Measurements from ENCODE around the gene TNIK.

The TNIK gene

DNA sequence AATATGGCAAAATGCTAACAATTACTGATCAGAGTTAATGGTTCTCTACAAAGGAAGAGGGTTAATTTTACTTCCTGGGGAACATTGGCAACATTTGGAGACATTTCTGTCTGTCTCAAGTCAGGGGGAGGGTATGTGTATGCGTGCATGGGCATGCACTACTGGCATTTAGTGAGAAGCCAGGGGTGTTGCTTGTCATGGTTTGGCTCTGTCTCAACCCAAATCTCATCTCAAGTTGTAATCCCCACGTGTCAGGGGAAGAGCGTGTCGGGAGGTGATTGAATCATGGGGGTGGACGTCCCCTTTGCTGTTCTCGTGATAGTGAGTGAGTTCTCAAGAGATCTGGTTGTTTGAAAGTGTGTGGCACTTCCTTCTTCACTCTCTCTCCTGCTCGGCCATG, 28.3 kb upstream of the TNIK start:
- no peak for TF ChIP-seq SIN3A (IDR thresholded peaks at IDR 0.05; ENCODE audit: borderline replicate concordance, insufficient read depth, low read length)
- TF ChIP-seq TAF1 (IDR thresholded peaks at IDR 0.05; ENCODE audit: borderline replicate concordance, insufficient read depth, low read length) = no peak
- TF ChIP-seq, protein P1, sequence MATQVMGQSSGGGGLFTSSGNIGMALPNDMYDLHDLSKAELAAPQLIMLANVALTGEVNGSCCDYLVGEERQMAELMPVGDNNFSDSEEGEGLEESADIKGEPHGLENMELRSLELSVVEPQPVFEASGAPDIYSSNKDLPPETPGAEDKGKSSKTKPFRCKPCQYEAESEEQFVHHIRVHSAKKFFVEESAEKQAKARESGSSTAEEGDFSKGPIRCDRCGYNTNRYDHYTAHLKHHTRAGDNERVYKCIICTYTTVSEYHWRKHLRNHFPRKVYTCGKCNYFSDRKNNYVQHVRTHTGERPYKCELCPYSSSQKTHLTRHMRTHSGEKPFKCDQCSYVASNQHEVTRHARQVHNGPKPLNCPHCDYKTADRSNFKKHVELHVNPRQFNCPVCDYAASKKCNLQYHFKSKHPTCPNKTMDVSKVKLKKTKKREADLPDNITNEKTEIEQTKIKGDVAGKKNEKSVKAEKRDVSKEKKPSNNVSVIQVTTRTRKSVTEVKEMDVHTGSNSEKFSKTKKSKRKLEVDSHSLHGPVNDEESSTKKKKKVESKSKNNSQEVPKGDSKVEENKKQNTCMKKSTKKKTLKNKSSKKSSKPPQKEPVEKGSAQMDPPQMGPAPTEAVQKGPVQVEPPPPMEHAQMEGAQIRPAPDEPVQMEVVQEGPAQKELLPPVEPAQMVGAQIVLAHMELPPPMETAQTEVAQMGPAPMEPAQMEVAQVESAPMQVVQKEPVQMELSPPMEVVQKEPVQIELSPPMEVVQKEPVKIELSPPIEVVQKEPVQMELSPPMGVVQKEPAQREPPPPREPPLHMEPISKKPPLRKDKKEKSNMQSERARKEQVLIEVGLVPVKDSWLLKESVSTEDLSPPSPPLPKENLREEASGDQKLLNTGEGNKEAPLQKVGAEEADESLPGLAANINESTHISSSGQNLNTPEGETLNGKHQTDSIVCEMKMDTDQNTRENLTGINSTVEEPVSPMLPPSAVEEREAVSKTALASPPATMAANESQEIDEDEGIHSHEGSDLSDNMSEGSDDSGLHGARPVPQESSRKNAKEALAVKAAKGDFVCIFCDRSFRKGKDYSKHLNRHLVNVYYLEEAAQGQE (IDR thresholded peaks at IDR 0.05; ENCODE audit: insufficient read depth in 1 of 2, low read depth in 2 of 2, low read length in 2 of 2) = no peak
- no peak for TF ChIP-seq POLR2AphosphoS5 (IDR thresholded peaks at IDR 0.05; ENCODE audit: low read depth, low read length)

DNA sequence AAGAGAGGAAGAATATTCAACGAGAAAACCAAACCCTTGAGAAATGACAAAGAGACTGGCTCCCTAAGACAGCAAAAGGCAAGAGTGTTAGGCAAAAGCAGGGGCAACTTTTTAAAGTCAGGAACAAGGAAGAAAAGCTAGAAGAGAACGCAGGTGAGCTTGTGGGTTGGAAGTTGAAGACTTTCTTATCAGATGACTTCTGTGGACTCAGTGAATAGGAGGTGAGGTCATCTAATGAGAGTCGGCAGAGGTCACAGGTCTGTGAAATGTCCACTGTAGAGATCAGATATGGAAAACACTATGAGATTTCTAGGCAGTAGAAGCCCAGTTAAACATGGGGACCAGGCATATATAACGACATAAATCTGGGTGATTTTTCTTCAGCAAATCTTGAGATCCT, 27.2 kb upstream of the TNIK start:
- TF ChIP-seq POLR2AphosphoS5 (IDR thresholded peaks at IDR 0.05; ENCODE audit: low read depth, low read length) = no peak

DNA sequence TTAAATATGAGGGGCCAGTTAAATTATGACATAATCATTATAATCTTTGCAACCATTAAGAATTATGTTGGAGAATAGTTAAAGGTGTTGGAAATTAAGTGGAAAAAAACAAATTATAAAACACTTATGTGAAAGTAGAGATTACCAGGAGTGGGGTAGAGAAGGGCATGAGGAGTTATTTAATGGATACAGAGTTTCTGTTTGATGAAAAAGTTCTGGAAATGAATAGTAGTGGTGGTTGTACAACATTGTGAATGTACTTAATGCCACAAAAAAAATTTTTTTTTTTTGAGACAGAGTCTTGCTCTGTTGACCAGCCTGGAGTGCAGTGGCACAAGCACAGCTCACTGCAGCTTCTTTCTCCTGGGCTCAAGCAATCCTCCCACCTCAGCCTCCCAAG, 25.1 kb upstream of the TNIK start:
- TF ChIP-seq, protein P1 (IDR thresholded peaks at IDR 0.05; ENCODE audit: insufficient read depth in 1 of 2, low read depth in 2 of 2, low read length in 2 of 2) = no peak
- no peak for TF ChIP-seq SIN3A (IDR thresholded peaks at IDR 0.05; ENCODE audit: borderline replicate concordance, insufficient read depth, low read length)
- TF ChIP-seq FOXP2 (optimal IDR thresholded peaks at IDR 0.05; ENCODE audit: borderline replicate concordance, extremely low read depth, extremely low read length, insufficient read depth) = no peak
- TF ChIP-seq TAF1 (IDR thresholded peaks at IDR 0.05; ENCODE audit: borderline replicate concordance, insufficient read depth, low read length) = no peak
- TF ChIP-seq POLR2AphosphoS5 (IDR thresholded peaks at IDR 0.05; ENCODE audit: low read depth, low read length) = no peak

DNA sequence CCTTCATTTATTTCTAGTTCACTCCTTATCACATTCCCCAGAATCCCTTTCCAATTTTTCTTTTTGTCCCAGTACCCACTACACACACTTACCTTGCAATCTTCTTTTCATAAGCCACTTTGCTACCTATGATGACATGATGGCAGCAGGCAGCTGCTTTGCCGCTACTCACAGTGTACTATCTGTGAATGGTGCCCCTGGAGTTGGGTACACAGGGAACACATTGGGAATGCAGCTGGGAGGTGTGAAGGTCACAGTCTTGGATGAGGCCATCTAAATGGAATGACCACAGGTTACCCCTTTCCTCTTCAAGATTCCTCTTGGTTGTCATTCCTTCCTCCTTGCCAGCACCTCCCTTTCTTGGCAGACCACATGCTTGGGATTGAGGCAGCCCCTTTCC, 20.8 kb upstream of the TNIK start:
- TF ChIP-seq FOXP2 (optimal IDR thresholded peaks at IDR 0.05; ENCODE audit: borderline replicate concordance, extremely low read depth, extremely low read length, insufficient read depth) (no peak), SIN3A (IDR thresholded peaks at IDR 0.05; ENCODE audit: borderline replicate concordance, insufficient read depth, low read length) (no peak), POLR2AphosphoS5 (IDR thresholded peaks at IDR 0.05; ENCODE audit: low read depth, low read length) (no peak), TAF1 (IDR thresholded peaks at IDR 0.05; ENCODE audit: borderline replicate concordance, insufficient read depth, low read length) (no peak)
- TF ChIP-seq, protein P1 (IDR thresholded peaks at IDR 0.05; ENCODE audit: insufficient read depth in 1 of 2, low read depth in 2 of 2, low read length in 2 of 2) = no peak

DNA sequence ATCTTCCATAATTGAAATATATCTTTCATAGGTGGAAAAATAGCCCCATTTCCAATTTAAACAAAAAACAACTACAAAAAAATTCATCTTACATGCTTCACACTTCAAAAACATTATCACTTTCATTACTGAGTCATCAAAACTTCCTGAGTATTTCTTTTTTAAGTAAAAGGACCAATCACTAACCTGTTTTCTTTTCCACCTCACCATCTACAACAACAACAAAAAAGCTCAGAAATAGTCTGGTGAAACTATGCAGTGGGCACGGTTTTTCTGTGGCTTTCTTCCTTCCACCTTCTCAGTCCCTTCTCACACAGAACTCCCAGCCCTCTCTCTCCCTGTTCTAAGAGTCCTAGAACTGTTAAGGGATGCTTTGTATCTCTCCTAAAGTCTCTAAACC, 20.3 kb upstream of the TNIK start:
- TF ChIP-seq POLR2AphosphoS5 (IDR thresholded peaks at IDR 0.05; ENCODE audit: low read depth, low read length) (no peak), TAF1 (IDR thresholded peaks at IDR 0.05; ENCODE audit: borderline replicate concordance, insufficient read depth, low read length) (no peak), SIN3A (IDR thresholded peaks at IDR 0.05; ENCODE audit: borderline replicate concordance, insufficient read depth, low read length) (no peak), FOXP2 (optimal IDR thresholded peaks at IDR 0.05; ENCODE audit: borderline replicate concordance, extremely low read depth, extremely low read length, insufficient read depth) (no peak)
- TF ChIP-seq, protein P1 (IDR thresholded peaks at IDR 0.05; ENCODE audit: insufficient read depth in 1 of 2, low read depth in 2 of 2, low read length in 2 of 2) = no peak

Measured in PFSK-1 (cell line).